ENCODE data around the gene L3MBTL4. TPM values are rescaled to one million over a fixed set of nuclear protein-coding genes. Genes with fewer than 3 reads are reported as not detected.

Gene L3MBTL4
- total RNA-seq, 2 experiments from 2014 or later: 0.19 to 0.47 TPM

DNA sequence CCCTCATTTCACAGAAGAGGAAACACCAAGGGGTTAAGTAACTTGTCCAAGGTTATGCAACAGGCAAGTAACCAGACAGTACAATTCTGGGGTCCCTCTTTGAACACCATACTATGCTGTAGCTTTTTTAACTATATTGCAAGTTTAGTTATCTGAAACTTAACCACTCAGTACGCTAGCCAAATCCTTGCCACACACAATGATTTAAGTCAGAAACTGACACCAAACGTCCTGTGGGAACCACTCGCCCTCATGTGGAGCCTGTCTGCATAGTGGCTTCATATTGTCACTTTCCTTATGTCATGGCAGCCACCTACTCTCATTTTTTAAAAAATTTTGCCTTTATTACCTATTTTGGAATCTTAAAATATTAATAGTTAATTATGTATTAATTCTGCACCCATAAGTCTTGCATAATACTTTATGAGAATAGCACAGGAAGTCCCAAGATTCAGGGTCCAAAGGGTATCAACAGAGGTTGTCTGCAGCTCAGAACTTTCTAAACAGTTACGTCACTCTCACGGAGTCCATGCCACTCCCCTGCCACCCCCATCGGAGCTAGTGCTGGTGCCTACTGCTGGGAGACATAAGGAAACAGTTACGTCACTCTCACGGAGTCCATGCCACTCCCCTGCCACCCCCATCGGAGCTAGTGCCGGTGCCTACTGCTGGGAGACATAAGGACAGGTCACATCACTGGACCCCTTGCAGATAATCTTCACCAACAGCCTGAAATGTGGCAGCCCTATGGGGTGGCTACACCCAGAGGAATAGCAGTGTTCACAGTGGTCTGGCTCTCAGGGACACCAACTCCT, 99.0 kb downstream of the L3MBTL4 start:
- H3K9me3 Mint-ChIP-seq: peaks cover 11% of the 10 kb centered on the region
- intact Hi-C loops (cut with DNase I, micrococcal nuclease): no loop called here
- no peaks in the 10 kb centered on the region for H3K4me1 ChIP-seq (ENCODE audit: insufficient read depth, low read length)
- TF ChIP-seq, protein P1, sequence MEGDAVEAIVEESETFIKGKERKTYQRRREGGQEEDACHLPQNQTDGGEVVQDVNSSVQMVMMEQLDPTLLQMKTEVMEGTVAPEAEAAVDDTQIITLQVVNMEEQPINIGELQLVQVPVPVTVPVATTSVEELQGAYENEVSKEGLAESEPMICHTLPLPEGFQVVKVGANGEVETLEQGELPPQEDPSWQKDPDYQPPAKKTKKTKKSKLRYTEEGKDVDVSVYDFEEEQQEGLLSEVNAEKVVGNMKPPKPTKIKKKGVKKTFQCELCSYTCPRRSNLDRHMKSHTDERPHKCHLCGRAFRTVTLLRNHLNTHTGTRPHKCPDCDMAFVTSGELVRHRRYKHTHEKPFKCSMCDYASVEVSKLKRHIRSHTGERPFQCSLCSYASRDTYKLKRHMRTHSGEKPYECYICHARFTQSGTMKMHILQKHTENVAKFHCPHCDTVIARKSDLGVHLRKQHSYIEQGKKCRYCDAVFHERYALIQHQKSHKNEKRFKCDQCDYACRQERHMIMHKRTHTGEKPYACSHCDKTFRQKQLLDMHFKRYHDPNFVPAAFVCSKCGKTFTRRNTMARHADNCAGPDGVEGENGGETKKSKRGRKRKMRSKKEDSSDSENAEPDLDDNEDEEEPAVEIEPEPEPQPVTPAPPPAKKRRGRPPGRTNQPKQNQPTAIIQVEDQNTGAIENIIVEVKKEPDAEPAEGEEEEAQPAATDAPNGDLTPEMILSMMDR (IDR thresholded peaks at IDR 0.05): no peak
- H3K36me3 Mint-ChIP-seq (ENCODE audit: low read depth): no peaks in the 10 kb centered on the region
- CTCF ChIA-PET: no interaction called here
- H3K36me3 ChIP-seq (ENCODE audit: insufficient read depth, low read length): no peaks in the 10 kb centered on the region
- no peaks in the 10 kb centered on the region for H3K4me1 Mint-ChIP-seq (ENCODE audit: low read depth)
- H3K27me3 ChIP-seq (ENCODE audit: control insufficient read depth in 1 of 2, insufficient read depth in 2 of 2, low read length in 2 of 2): no peaks in the 10 kb centered on the region
- no peak overlapping the region for H3K4me3 Mint-ChIP-seq
- peaks cover 0 to 6% of the 10 kb centered on the region in 2 experiments for H3K9me3 ChIP-seq (ENCODE audit: control insufficient read depth in 1 of 2, insufficient read depth in 1 of 2, low read length in 2 of 2)
- POLR2A ChIA-PET: no interaction called here
- no peak overlapping the region for H3K27ac Mint-ChIP-seq
- ATAC-seq (ENCODE audit: poor library complexity) (no peak), DNase-seq (no peak)
- no peak overlapping the region for H3K4me3 ChIP-seq (ENCODE audit: low read length)
- H3K27ac ChIP-seq (ENCODE audit: low read depth in 1 of 2, low read length in 2 of 2): no peak overlapping the region
- H3K27me3 Mint-ChIP-seq: no peaks in the 10 kb centered on the region

- Histone ChIP-seq H3K4me1 (ENCODE audit: insufficient read depth, low read length) (no peaks in the 10 kb centered on the region), H3K4me3 (ENCODE audit: low read length) (no peak overlapping the region), H3K27me3 (ENCODE audit: control insufficient read depth in 1 of 2, insufficient read depth in 2 of 2, low read length in 2 of 2) (no peaks in the 10 kb centered on the region), H3K9me3 (ENCODE audit: control insufficient read depth in 1 of 2, insufficient read depth in 1 of 2, low read length in 2 of 2) (peaks cover 0 to 6% of the 10 kb centered on the region in 2 experiments), H3K27ac (ENCODE audit: low read depth in 1 of 2, low read length in 2 of 2) (no peak overlapping the region), H3K36me3 (ENCODE audit: insufficient read depth, low read length) (no peaks in the 10 kb centered on the region)
- no peak overlapping the region for H3K4me3 Mint-ChIP-seq
- ChIA-PET CTCF (no interaction called here), POLR2A (no interaction called here)
- intact Hi-C loops (cut with DNase I, micrococcal nuclease): no loop called here
- no peak overlapping the region for H3K27ac Mint-ChIP-seq
- peaks cover 2% of the 10 kb centered on the region for H3K9me3 Mint-ChIP-seq
- ATAC-seq (ENCODE audit: poor library complexity) (no peak), DNase-seq (no peak)
- no peaks in the 10 kb centered on the region for H3K36me3 Mint-ChIP-seq (ENCODE audit: low read depth)
- H3K27me3 Mint-ChIP-seq: no peaks in the 10 kb centered on the region
- no peaks in the 10 kb centered on the region for H3K4me1 Mint-ChIP-seq (ENCODE audit: low read depth)
- TF ChIP-seq, protein P1 (IDR thresholded peaks at IDR 0.05): no peak
Measured at GRCh38 chr18:6313415-6313814, 101.3 kb downstream of the L3MBTL4 start.

DNA sequence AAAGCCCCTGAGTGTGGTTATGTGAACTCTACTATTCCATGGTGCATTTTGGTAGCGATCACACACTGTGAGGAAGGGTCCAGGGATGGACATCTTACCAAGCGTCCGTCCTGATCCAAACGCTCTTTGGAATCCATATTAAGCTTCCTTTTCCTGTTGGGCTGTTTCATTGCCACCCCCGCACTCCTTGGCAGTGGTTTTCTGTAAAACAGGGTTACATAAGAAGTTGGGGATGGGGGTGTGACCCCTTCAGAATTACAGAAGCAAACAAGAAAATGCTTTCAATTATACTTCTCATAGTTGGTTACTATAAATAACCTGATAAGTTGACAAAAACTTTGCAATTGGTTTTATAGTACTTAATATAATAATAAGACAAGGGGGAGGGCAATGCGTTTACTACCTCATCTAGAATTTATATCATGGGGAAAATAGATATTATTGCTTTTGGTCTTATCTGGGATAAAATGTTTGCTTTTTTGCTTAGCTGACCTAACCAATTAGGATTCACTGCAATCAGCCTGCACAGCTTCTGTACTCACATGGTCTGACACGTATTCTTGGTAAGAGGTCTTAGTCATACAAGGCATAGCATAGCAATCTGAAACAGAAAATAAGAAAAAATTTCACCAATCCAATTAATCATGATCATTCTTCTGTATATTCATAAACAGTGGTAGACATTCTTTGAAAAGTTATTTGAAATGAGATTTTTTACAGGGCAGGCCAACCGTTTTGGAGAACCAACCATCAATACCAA, 103.1 kb downstream of the L3MBTL4 start:
- H3K27ac ChIP-seq (ENCODE audit: low read depth in 1 of 2, low read length in 2 of 2): no peak overlapping the region
- no peaks in the 10 kb centered on the region for H3K27me3 ChIP-seq (ENCODE audit: control insufficient read depth in 1 of 2, insufficient read depth in 2 of 2, low read length in 2 of 2)
- Mint-ChIP-seq H3K27ac (no peak overlapping the region), H3K9me3 (no peaks in the 10 kb centered on the region), H3K27me3 (no peaks in the 10 kb centered on the region), H3K4me1 (ENCODE audit: low read depth) (no peaks in the 10 kb centered on the region), H3K4me3 (no peak overlapping the region), H3K36me3 (ENCODE audit: low read depth) (no peaks in the 10 kb centered on the region)
- TF ChIP-seq, protein P1 (IDR thresholded peaks at IDR 0.05): no peak
- ChIA-PET POLR2A (no interaction called here), CTCF (no interaction called here)
- no peak for DNase-seq
- H3K36me3 ChIP-seq (ENCODE audit: insufficient read depth, low read length): no peaks in the 10 kb centered on the region
- peaks cover 0 to 6% of the 10 kb centered on the region in 2 experiments for H3K9me3 ChIP-seq (ENCODE audit: control insufficient read depth in 1 of 2, insufficient read depth in 1 of 2, low read length in 2 of 2)
- intact Hi-C loops (cut with DNase I, micrococcal nuclease): no loop called here
- H3K4me1 ChIP-seq (ENCODE audit: insufficient read depth, low read length): no peaks in the 10 kb centered on the region
- no peak overlapping the region for H3K4me3 ChIP-seq (ENCODE audit: low read length)
- no peak for ATAC-seq (ENCODE audit: poor library complexity)
